OCI-LY3 (cell line): Measurements from ENCODE around the gene LTBP1.

Experiments
- H2AFZ ChIP-seq: fragments of 200-600, 300-600 bp; shearing (Covaris generic); 2 replicates; pipeline ENCODE4 v1.6.0; 2014; ENCODE audit warnings: antibody characterized with exemption, low read depth, low read length
- H3K27ac ChIP-seq: fragments of 200-600, 300-600 bp; sonication (generic); 2 replicates; pipeline ENCODE4 v1.5.1; 2014; ENCODE audit warnings: mild to moderate bottlenecking, low read length, moderate library complexity, mixed read lengths
- H3K27me3 ChIP-seq: fragments of 200-600, 300-600 bp; sonication (generic); 2 replicates; pipeline ENCODE4 v1.6.1; 2014; ENCODE audit warnings: low read depth, low read length, mixed read lengths
- H3K36me3 ChIP-seq: fragments of 200-600, 300-600 bp; sonication (generic); replicated peaks from 2 replicates; pipeline ENCODE3; 2014; ENCODE audit warnings: low read depth, low read length, mixed read lengths
- H3K4me1 ChIP-seq: fragments of 300-600, 200-600 bp; sonication (generic); 2 replicates; pipeline ENCODE4 v1.6.1; 2014; ENCODE audit warnings: low read length, mixed read lengths
- H3K4me2 ChIP-seq: fragments of 200-600, 300-600 bp; sonication (generic); 2 replicates; pipeline ENCODE4 v1.6.1; 2014; ENCODE audit warnings: low read length, mixed read lengths
- H3K4me3 ChIP-seq: fragments of 300-600, 200-600 bp; sonication (generic); 2 replicates; pipeline ENCODE4 v1.5.1; 2014; ENCODE audit warnings: antibody characterized with exemption, mild to moderate bottlenecking, low read length, moderate library complexity
- H3K79me2 ChIP-seq: fragments of 300-600, 200-600 bp; shearing (Covaris generic); 2 replicates; pipeline ENCODE4 v1.6.1; 2014; ENCODE audit warnings: mild to moderate bottlenecking, low read length, mixed read lengths
- H3K9ac ChIP-seq: fragments of 300-600, 200-600 bp; shearing (Covaris generic); 2 replicates; pipeline ENCODE4 v1.6.0; 2014; ENCODE audit warnings: mild to moderate bottlenecking, low read length, moderate library complexity
- H3K9me3 ChIP-seq: fragments of 200-600, 300-600 bp; shearing (Covaris generic); 2 replicates; pipeline ENCODE4 v1.6.1; 2014; ENCODE audit warnings: low read length, mixed read lengths; ENCODE audit not compliant: insufficient read depth
- H4K20me1 ChIP-seq: fragments of 200-600, 300-600 bp; sonication (generic); 2 replicates; pipeline ENCODE4 v1.6.1; 2016; ENCODE audit warnings: low read length, mixed read lengths; ENCODE audit not compliant: insufficient read depth
- EZH2phosphoT487 ChIP-seq: fragments of 200-600 bp; shearing (Covaris generic); IDR thresholded peaks from 2 replicates; pipeline ENCODE4 v1.6.1; 2018; ENCODE audit warnings: antibody characterized with exemption, mixed run types, low read depth
- TF ChIP-seq, protein P1 (sequence below): fragments of 200-600, 300-600 bp; sonication (generic); IDR thresholded peaks from 2 replicates; pipeline ENCODE4 v1.5.1; 2014; ENCODE audit warnings: antibody characterized with exemption, low read length, low read depth

Gene LTBP1

DNA sequence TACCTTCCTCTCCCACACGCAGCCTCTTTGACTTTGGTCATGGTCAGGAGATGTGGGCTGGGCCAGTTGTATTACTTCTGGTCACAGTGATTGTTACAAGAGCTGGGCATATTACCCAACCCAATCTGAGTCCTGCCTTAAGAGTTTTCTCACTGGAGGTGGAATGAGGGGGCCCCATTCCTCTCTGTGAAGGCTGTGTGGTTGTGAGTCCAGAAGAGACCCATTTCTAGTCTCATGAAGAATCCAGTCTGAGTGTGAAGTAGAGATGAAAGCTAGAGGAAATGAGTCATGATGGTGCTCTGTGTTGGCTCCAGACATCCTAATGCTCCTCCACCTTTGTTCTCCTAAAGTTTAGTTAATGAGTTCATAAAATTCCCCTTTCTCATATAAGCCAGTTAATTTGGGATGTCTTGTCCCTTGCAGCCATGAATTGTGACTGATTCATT lies 478.9 kb downstream of the LTBP1 start:
- TF ChIP-seq, protein P1, sequence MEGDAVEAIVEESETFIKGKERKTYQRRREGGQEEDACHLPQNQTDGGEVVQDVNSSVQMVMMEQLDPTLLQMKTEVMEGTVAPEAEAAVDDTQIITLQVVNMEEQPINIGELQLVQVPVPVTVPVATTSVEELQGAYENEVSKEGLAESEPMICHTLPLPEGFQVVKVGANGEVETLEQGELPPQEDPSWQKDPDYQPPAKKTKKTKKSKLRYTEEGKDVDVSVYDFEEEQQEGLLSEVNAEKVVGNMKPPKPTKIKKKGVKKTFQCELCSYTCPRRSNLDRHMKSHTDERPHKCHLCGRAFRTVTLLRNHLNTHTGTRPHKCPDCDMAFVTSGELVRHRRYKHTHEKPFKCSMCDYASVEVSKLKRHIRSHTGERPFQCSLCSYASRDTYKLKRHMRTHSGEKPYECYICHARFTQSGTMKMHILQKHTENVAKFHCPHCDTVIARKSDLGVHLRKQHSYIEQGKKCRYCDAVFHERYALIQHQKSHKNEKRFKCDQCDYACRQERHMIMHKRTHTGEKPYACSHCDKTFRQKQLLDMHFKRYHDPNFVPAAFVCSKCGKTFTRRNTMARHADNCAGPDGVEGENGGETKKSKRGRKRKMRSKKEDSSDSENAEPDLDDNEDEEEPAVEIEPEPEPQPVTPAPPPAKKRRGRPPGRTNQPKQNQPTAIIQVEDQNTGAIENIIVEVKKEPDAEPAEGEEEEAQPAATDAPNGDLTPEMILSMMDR, result no peak
- TF ChIP-seq EZH2phosphoT487, result no peak
- H4K20me1 ChIP-seq, result no peaks in the 10 kb centered on the region
- H3K4me3 ChIP-seq, result no peak overlapping the region
- H3K9ac ChIP-seq, result no peak overlapping the region
- H3K9me3 ChIP-seq, result no peaks in the 10 kb centered on the region
- H3K79me2 ChIP-seq, result no peaks in the 10 kb centered on the region
- no peaks in the 10 kb centered on the region for H3K4me1 ChIP-seq
- no peaks in the 10 kb centered on the region for H3K27me3 ChIP-seq
- no peaks in the 10 kb centered on the region for H3K36me3 ChIP-seq
- no peak overlapping the region for H3K27ac ChIP-seq
- H2AFZ ChIP-seq, result no peak overlapping the region
- H3K4me2 ChIP-seq, result no peak overlapping the region

DNA sequence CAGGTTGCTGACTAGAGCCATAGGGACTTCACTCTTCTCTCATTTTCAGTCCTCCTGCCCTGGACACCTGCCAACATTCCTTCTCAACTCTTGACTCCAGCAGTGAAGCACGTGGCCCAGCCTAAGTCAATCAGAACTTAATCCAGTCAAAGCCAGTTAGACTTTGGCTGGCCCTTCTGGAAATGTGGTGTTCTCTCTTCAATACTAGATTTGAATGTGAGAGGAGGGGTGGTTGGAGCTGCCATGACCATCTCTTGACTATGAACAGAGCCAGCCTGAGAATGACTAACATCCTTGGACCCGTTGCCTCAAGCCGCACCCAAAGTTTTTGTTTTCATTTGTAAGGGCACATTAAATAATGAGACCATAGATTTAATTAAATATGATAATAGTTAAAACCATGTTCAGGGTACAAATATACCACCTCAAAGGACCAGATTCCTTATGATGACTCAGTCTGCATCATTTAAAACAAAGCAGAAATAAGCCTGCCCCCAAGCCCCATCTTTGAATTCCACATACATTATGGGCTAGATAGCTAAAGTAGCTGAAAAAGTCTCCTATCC lies 480.0 kb downstream of the LTBP1 start:
- H3K36me3 ChIP-seq, result no peaks in the 10 kb centered on the region
- TF ChIP-seq, protein P1, result no peak
- no peak for TF ChIP-seq EZH2phosphoT487
- no peaks in the 10 kb centered on the region for H3K4me1 ChIP-seq
- H3K79me2 ChIP-seq, result no peaks in the 10 kb centered on the region
- H2AFZ ChIP-seq, result no peak overlapping the region
- H4K20me1 ChIP-seq, result no peaks in the 10 kb centered on the region
- no peaks in the 10 kb centered on the region for H3K9me3 ChIP-seq
- no peak overlapping the region for H3K27ac ChIP-seq
- H3K9ac ChIP-seq, result no peak overlapping the region
- no peak overlapping the region for H3K4me2 ChIP-seq
- H3K4me3 ChIP-seq, result no peak overlapping the region
- no peaks in the 10 kb centered on the region for H3K27me3 ChIP-seq

DNA sequence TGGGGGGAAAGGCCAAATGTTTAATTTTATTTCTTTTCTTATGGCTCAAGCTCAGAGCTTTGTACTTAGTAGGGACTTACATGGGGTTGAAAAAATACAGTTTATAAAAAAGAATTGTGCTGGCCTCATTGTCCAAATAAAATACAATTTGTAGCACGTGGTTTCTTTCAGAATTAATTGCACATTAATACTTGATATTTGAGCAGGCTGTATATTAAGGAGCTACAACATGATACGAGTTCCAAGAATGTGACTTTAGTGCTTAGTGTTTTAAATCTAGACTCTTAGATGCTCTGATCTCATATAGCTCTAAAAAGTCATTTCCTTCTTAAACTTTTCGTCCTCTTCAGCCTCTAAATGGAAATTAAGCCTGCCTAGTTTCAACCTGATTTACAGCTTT lies 483.3 kb downstream of the LTBP1 start:
- Histone ChIP-seq H3K4me2 (no peak overlapping the region), H3K36me3 (no peaks in the 10 kb centered on the region), H3K27me3 (no peaks in the 10 kb centered on the region), H3K9me3 (no peaks in the 10 kb centered on the region), H3K4me1 (no peaks in the 10 kb centered on the region), H4K20me1 (no peaks in the 10 kb centered on the region), H3K4me3 (no peak overlapping the region), H3K79me2 (no peaks in the 10 kb centered on the region), H2AFZ (no peak overlapping the region), H3K9ac (no peak overlapping the region), H3K27ac (no peak overlapping the region)
- TF ChIP-seq, protein P1, result no peak
- no peak for TF ChIP-seq EZH2phosphoT487

DNA sequence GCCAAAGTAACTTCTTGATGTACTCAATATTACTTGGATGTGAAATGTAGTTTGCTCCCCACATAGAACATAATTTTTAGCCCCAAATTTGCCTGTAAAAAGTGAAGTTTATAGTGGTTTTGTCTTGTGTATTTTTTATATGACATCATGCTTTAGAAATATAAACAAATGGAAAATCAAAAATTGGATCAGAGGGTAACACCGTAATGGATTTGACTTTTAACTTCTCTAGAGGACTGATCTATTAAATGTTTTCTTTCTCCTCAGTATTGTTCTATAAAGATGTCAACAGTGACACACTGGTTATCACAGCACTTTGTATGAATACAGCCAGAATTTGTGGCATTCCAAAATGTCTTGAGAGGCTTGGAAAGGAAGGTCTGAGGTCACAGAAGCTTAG lies 484.1 kb downstream of the LTBP1 start:
- no peak overlapping the region for H3K27ac ChIP-seq
- H3K36me3 ChIP-seq, result no peaks in the 10 kb centered on the region
- H3K79me2 ChIP-seq, result no peaks in the 10 kb centered on the region
- H3K27me3 ChIP-seq, result no peaks in the 10 kb centered on the region
- H3K4me1 ChIP-seq, result no peaks in the 10 kb centered on the region
- no peak overlapping the region for H3K4me3 ChIP-seq
- no peak overlapping the region for H3K4me2 ChIP-seq
- H3K9ac ChIP-seq, result no peak overlapping the region
- H3K9me3 ChIP-seq, result no peaks in the 10 kb centered on the region
- TF ChIP-seq, protein P1, result no peak
- no peak for TF ChIP-seq EZH2phosphoT487
- H4K20me1 ChIP-seq, result no peaks in the 10 kb centered on the region
- no peak overlapping the region for H2AFZ ChIP-seq
